Heart left ventricle (tissue), 16 donors: ENCODE data around the gene EPHA5. TPM values are rescaled to one million over a fixed set of nuclear protein-coding genes. Genes with fewer than 3 reads are reported as not detected.

Source experiments
- ATAC-seq, 4 donors: fragments of 200-7000 bp; cut with Tn5 transposase; one replicate each; pipeline ENCODE4 v1.9.1; 2020 to 2022; ENCODE audit warnings: moderate library complexity in 4 of 4, mild to moderate bottlenecking in 3 of 4, moderate number of reproducible peaks in 1 of 4
- DNase-seq, 5 donors: peaks; one replicate each; pipeline ENCODE4 v3.0.0-alpha.2; 2020
- H3K27ac ChIP-seq, 12 donors: fragments of 200-600 bp; sonication (generic) in 4 of 12; one replicate each; pipeline versions ENCODE4 v1.5.0 to v1.8.0; 2016 to 2022; ENCODE audit warnings: mild to moderate bottlenecking in 2 of 12
- H3K27me3 ChIP-seq, 9 donors: fragments of 200-600 bp; sonication (generic) in 2 of 9; one replicate each; pipeline versions ENCODE4 v1.5.1 to v1.8.0; 2016 to 2022; ENCODE audit warnings: mild to moderate bottlenecking in 3 of 9
- H3K36me3 ChIP-seq, 9 donors: fragments of 200-600 bp; sonication (generic) in 2 of 9; one replicate each; pipeline versions ENCODE4 v1.5.0 to v1.8.0; 2018 to 2022; ENCODE audit warnings: mild to moderate bottlenecking in 2 of 9
- H3K4me1 ChIP-seq, 12 donors: fragments of 200-600 bp; sonication (generic) in 4 of 12; one replicate each; pipeline versions ENCODE4 v1.5.0 to v1.8.0; 2016 to 2022; ENCODE audit warnings: mild to moderate bottlenecking in 3 of 12
- H3K4me3 ChIP-seq, 12 donors: fragments of 200-600 bp; sonication (generic) in 4 of 12; one replicate each; pipeline versions ENCODE4 v1.5.0 to v1.8.0; 2017 to 2022; ENCODE audit warnings: mild to moderate bottlenecking in 9 of 12, moderate library complexity in 4 of 12
- H3K9me3 ChIP-seq, 12 donors: fragments of 200-600 bp; sonication (generic) in 4 of 12; one replicate each; pipeline versions ENCODE4 v1.5.0 to v1.8.0; 2016 to 2022; ENCODE audit warnings: mild to moderate bottlenecking in 1 of 12
- POLR2A ChIP-seq, 2 donors: fragments of 450-650 bp; IDR thresholded peaks; one replicate each; pipeline ENCODE4 v1.6.1; 2017; ENCODE audit warnings: antibody characterized with exemption in 2 of 2, mild to moderate bottlenecking in 2 of 2, moderate library complexity in 2 of 2
- WGBS, 4 donors: extraction: QIAGEN DNeasy Blood & Tissue Kit in 2 of 4; methylation state at CpG; one replicate each; pipeline versions ENCODE4 v1.1.5 to v1.1.7; 2013 to 2018; 5-methylcytosine and 5-hydroxymethylcytosine counted together
- intact Hi-C, 10 donors: fragments of 100-400 bp; cut with DNase I; formaldehyde crosslinking; loops; one replicate each; pipeline versions ENCODE4 v1.11.1 to v1.14.2; 2022
- long read RNA-seq, 3 donors: library from polyadenylated mRNA; unstranded; transcript quantifications; one replicate each; pipeline ENCODE4 v2.0.0, GENCODE V29; 2020 to 2021
- polyA plus RNA-seq, 2 donors: library from polyadenylated mRNA; stranded (reverse); fragments of 200-250 nt; gene quantifications; one replicate each; pipeline ENCODE4 v1.2.3, GENCODE V29; 2013
- total RNA-seq, 9 donors: library from RNA; depleted of rRNA in 2 of 9; stranded (reverse); fragments of >200 nt in 2 of 9; fragmentation: NEBNext Ultra II Directional in 3 of 9; extraction: Animal tissue kit (Norgen Biotek cat#: 25700) in 3 of 9; gene quantifications; one replicate each; pipeline versions ENCODE4 v1.1.0 to v1.2.4, GENCODE V29; 2016 to 2023
- TF ChIP-seq, protein P1 (sequence below), 12 donors: fragments of 200-600 bp; sonication (generic) in 4 of 12; IDR thresholded peaks; one replicate each; pipeline versions ENCODE4 v1.5.0 to v1.8.0; 2018 to 2022; ENCODE audit warnings: antibody characterized with exemption in 12 of 12, mild to moderate bottlenecking in 5 of 12
- donor health status: ischemic (EF 13 %, LVEDD 7.1; RV severe dilation, severe dysfunction).
- donor health status: healthy with polysubstance abuse.
- donor health status: DM: no; HTN: yes; CAD: no.
- donor health status: DM: no; HTN: no; CAD: no.
- donor health status: ischemic (EF 25% LVEDD 6.9; RV normal size, moderate dysfunction).
- donor health status: ischemic (EF 25% LVEDD 5.7; RV mildly dilated, moderate dysfunction).
- donor health status: healthy.
- donor health status: DM: yes; HTN: yes; CAD: no.
- donor health status: ischemic (EF 35%, LVEDD 5.7; RV mildly dilated, moderate dysfunction).
- donor health status: nonischemic (EF 11% LVEDD 7.7; RV severe dilation, severe dysfunction).
- donor health status: DM: yes; HTN: yes; CAD: no.
- donor health status: PGD.
- donor health status: ischemic (EF 29% LVEDD 5.4; RV normal size, mild dysfunction).
- donor health status: nonischemic (EF 23%, LVEDD 6.1; RV moderate dilation, normal function).

Gene EPHA5
- total RNA-seq (under 1 TPM in 7 of 9 donors, not detected in 2; 0.05 to 0.56 (median 0.19) TPM), polyA plus RNA-seq (under 1 TPM; 0.01 to 0.08 TPM)
- long read RNA-seq, donor 1 = 0 reads
- long read RNA-seq, donor 2 = 0 reads
- long read RNA-seq, donor 3 = 0 reads

DNA sequence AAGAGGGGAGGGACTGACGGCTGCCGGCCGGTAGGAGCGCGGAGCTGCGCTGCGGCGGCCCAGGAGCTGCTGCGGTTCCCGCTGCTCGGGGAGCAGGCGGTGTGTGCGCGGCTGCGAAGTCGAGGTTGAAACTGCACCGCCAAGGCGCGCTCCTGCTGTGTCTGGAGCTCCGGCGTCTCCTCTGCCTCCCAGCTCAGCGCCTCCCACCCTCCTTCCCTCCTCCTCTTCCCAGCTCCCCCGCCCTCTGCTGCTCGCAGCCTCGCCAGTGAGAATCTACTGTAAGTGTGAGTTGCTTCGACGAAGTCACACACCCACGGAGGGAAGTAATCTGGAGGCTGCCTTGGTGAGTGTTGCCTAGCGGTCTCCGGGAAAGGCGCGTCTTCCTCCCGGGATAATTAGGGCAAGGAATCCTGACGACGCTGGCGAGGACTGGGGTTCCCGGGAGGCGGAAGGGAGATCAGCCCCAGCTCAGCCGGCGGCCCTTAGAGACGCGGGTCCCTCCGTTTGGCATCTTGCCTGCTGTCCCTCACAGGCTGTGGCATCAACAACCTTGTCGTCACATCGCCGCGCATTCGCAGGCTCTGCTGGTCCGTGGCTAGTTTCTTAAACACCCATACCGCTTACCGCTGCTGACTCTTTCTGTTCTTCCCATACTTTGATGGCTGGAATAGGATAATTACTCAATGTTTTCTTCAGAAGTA is at the start of gene EPHA5:
Gene EPHA5, minus strand, starts transcription at position 159 of the 701 bp plus-strand sequence. CDS start 747 bp downstream, outside the sequence.
- intact Hi-C loops = no loop called here
- peak; percentile 51 to 93 (median 85) for ATAC-seq
- no peaks in the 10 kb centered on the region for H3K36me3 ChIP-seq
- H3K4me1 ChIP-seq = peaks cover 0 to 30% (median 4%) of the 10 kb centered on the region in 12 donors
- DNase-seq = peak; percentile 43 to 79 (median 55)
- WGBS, 4 donors = 1 to 2% (median 1%) methylated on average over 44 to 51 of the region's 51 CpGs
- peaks cover 6 to 58% (median 40%) of the 10 kb centered on the region in 9 donors for H3K27me3 ChIP-seq
- H3K4me3 ChIP-seq = peak within 1 kb of the TSS; percentile 12 to 58 (median 40)
- TF ChIP-seq, protein P1, sequence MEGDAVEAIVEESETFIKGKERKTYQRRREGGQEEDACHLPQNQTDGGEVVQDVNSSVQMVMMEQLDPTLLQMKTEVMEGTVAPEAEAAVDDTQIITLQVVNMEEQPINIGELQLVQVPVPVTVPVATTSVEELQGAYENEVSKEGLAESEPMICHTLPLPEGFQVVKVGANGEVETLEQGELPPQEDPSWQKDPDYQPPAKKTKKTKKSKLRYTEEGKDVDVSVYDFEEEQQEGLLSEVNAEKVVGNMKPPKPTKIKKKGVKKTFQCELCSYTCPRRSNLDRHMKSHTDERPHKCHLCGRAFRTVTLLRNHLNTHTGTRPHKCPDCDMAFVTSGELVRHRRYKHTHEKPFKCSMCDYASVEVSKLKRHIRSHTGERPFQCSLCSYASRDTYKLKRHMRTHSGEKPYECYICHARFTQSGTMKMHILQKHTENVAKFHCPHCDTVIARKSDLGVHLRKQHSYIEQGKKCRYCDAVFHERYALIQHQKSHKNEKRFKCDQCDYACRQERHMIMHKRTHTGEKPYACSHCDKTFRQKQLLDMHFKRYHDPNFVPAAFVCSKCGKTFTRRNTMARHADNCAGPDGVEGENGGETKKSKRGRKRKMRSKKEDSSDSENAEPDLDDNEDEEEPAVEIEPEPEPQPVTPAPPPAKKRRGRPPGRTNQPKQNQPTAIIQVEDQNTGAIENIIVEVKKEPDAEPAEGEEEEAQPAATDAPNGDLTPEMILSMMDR (IDR thresholded peaks at IDR 0.05) = peak in 2 of 12 donors; percentile 9 to 11
- TF ChIP-seq POLR2A (IDR thresholded peaks at IDR 0.05) = no peak
- no peaks in the 10 kb centered on the region for H3K9me3 ChIP-seq
- no peak within 1 kb of the TSS for H3K27ac ChIP-seq

DNA sequence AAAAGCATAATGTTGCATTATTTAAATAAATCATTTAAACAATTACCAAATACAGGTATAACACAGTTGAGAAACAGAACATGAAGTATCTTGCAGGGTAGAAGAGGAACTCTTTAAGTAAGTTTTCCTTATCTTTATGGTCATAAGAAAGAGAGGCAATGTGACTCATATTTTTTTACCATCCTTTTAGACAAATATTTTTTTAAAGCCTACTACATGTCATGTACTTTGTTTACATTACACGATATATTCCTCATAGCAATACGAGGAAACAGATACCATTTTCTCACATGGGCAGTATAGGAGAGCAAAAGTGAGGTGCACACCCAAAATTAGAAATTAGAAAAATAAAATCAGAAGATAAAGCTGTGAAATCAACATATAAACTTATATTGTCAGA is 49.3 kb upstream of the EPHA5 start:
- H3K27me3 ChIP-seq = no peaks in the 10 kb centered on the region
- WGBS, 4 donors = 69 to 84% (median 80%) methylated on average over 2 of the region's 2 CpGs

DNA sequence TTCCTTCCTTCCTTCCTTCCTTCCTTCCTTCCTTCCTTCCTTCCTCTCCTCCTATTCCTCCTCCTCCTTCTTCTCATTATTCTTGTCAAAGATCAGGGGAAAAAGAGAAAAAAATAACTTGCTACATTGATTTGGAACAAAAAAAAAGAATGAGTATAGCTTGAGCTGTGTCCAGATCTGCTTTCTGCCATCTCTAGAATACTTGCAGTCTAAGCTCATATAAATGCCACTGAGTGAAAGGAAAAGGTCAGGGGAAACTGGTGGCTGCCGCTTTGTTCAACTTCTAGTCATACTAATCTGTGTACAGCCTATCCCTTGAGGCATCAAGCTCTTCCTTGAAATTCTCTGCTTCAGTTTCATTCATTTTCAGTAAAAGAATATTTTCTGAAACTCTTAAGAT is 28.3 kb upstream of the EPHA5 start:
- Histone ChIP-seq H3K9me3 (no peaks in the 10 kb centered on the region), H3K27me3 (no peaks in the 10 kb centered on the region), H3K4me3 (no peak overlapping the region), H3K27ac (no peak overlapping the region), H3K36me3 (no peaks in the 10 kb centered on the region), H3K4me1 (no peaks in the 10 kb centered on the region)
- DNase-seq (no peak), ATAC-seq (no peak)
- 69 to 81% (median 74%) methylated on average over 1 of the region's 1 CpG for WGBS, 4 donors
- TF ChIP-seq POLR2A (IDR thresholded peaks at IDR 0.05) = no peak
- TF ChIP-seq, protein P1 (IDR thresholded peaks at IDR 0.05) = no peak
- intact Hi-C loops = no loop called here

More for the DNA sequence above, 49.3 kb upstream of the EPHA5 start:
- no peak overlapping the region for H3K27ac ChIP-seq
- no peak for ATAC-seq
- H3K4me1 ChIP-seq = no peaks in the 10 kb centered on the region
- intact Hi-C loops = no loop called here
- no peak for DNase-seq
- TF ChIP-seq POLR2A (IDR thresholded peaks at IDR 0.05) = no peak
- TF ChIP-seq, protein P1 (IDR thresholded peaks at IDR 0.05) = no peak
- no peaks in the 10 kb centered on the region for H3K36me3 ChIP-seq
- no peak overlapping the region for H3K4me3 ChIP-seq
- peaks cover 0 to 3% (median 0%) of the 10 kb centered on the region in 12 donors for H3K9me3 ChIP-seq

- intact Hi-C loops = no loop called here
These were observed 26.1 kb upstream of the EPHA5 start for GRCh38 chr4:65696436-65696835.

More at GRCh38 chr4:65696436-65696835, 26.1 kb upstream of the EPHA5 start:
- no peak for DNase-seq
- Histone ChIP-seq H3K36me3 (no peaks in the 10 kb centered on the region), H3K4me1 (no peaks in the 10 kb centered on the region), H3K4me3 (no peak overlapping the region), H3K9me3 (no peaks in the 10 kb centered on the region), H3K27ac (no peak overlapping the region), H3K27me3 (no peaks in the 10 kb centered on the region)
- no peak for ATAC-seq
- WGBS, 4 donors = 52 to 84% (median 82%) methylated on average over 4 of the region's 4 CpGs
- TF ChIP-seq, protein P1 (IDR thresholded peaks at IDR 0.05) = no peak
- no peak for TF ChIP-seq POLR2A (IDR thresholded peaks at IDR 0.05)
